ENCODE results near the gene KRT25.

The KRT25 gene

GRCh38 chr17:40699853-40700252 lies 55.3 kb downstream of the KRT25 start:
- no peak for TF ChIP-seq USF1 (IDR thresholded peaks at IDR 0.05)
- TF ChIP-seq TAF1 (IDR thresholded peaks at IDR 0.05; ENCODE audit: low read depth), result no peak
- no peak for TF ChIP-seq TCF12 (IDR thresholded peaks at IDR 0.05; ENCODE audit: low read depth)
- no peak for TF ChIP-seq EGR1 (IDR thresholded peaks at IDR 0.05)
- no peak for TF ChIP-seq RAD21 (IDR thresholded peaks at IDR 0.05; ENCODE audit: low read depth)
- no peak for TF ChIP-seq FOXM1 (IDR thresholded peaks at IDR 0.05; ENCODE audit: borderline replicate concordance, low read depth)
- no peak for TF ChIP-seq YY1 (IDR thresholded peaks at IDR 0.05; ENCODE audit: low read depth)
- no peak for TF ChIP-seq REST (IDR thresholded peaks at IDR 0.05; ENCODE audit: low read depth)
- TF ChIP-seq CREB1 (IDR thresholded peaks at IDR 0.05; ENCODE audit: low read depth), result no peak
- TF ChIP-seq NFIC (IDR thresholded peaks at IDR 0.05), result no peak
- no peak for TF ChIP-seq TEAD4 (IDR thresholded peaks at IDR 0.05)
- TF ChIP-seq EP300 (IDR thresholded peaks at IDR 0.05; ENCODE audit: borderline replicate concordance), result no peak
- no peak for TF ChIP-seq ZBTB7A (IDR thresholded peaks at IDR 0.05; ENCODE audit: low read depth)
- no peak for TF ChIP-seq MAX (IDR thresholded peaks at IDR 0.05)
- TF ChIP-seq CEBPB (IDR thresholded peaks at IDR 0.05), result no peak

GRCh38 chr17:40699371-40699770 lies 55.8 kb downstream of the KRT25 start:
- TF ChIP-seq ZBTB7A (IDR thresholded peaks at IDR 0.05; ENCODE audit: low read depth), result no peak
- TF ChIP-seq REST (IDR thresholded peaks at IDR 0.05; ENCODE audit: low read depth), result no peak
- no peak for TF ChIP-seq EGR1 (IDR thresholded peaks at IDR 0.05)
- no peak for TF ChIP-seq EP300 (IDR thresholded peaks at IDR 0.05; ENCODE audit: borderline replicate concordance)
- TF ChIP-seq TAF1 (IDR thresholded peaks at IDR 0.05; ENCODE audit: low read depth), result no peak
- TF ChIP-seq YY1 (IDR thresholded peaks at IDR 0.05; ENCODE audit: low read depth), result no peak
- no peak for TF ChIP-seq USF1 (IDR thresholded peaks at IDR 0.05)
- no peak for TF ChIP-seq FOXM1 (IDR thresholded peaks at IDR 0.05; ENCODE audit: borderline replicate concordance, low read depth)
- TF ChIP-seq CEBPB (IDR thresholded peaks at IDR 0.05), result no peak
